ENCODE measurements around the gene BROX.
"Not testable (repeated sequence)": the region's sequence is repeated elsewhere in the genome, so short reads cannot be mapped to it uniquely, and the experiment has no call there.

The BROX gene

GRCh38 chr1:222732216-222733159 is 20.1 kb downstream of the BROX start:
- no peak for DNase-seq

GRCh38 chr1:222734740-222735139 is 22.4 kb downstream of the BROX start:
- no peak for DNase-seq

GRCh38 chr1:222736470-222736869 is 24.1 kb downstream of the BROX start:
- DNase-seq: no peak

GRCh38 chr1:222736972-222737371 is 24.6 kb downstream of the BROX start, which contains the start of gene FAM177B:
FAM177B (plus strand) TSS chr1:222737202; CDS start chr1:222746546, 9,344 bp downstream.
- DNase-seq: no peak

DNA sequence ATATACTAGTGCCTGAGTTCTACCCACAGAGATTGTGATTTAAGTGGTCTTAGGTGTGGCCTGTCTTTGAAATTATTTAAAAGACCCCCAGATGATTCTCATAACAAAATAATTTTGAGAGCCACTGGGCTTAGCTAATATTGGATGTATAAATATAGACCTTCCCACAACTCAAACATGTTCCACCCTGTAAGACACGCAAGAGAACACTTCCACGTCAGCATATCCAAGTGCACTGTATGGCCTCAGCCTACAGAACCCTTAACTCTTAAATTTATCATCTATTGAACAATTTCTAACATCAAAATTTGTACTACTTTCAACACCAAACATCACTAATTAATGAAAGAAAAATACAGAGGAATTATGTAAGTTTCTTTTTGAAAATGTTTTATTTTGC is 27.1 kb downstream of the BROX start:
- DNase-seq: no peak

GRCh38 chr1:222739929-222740328 is 27.6 kb downstream of the BROX start:
- no peak for DNase-seq

DNA sequence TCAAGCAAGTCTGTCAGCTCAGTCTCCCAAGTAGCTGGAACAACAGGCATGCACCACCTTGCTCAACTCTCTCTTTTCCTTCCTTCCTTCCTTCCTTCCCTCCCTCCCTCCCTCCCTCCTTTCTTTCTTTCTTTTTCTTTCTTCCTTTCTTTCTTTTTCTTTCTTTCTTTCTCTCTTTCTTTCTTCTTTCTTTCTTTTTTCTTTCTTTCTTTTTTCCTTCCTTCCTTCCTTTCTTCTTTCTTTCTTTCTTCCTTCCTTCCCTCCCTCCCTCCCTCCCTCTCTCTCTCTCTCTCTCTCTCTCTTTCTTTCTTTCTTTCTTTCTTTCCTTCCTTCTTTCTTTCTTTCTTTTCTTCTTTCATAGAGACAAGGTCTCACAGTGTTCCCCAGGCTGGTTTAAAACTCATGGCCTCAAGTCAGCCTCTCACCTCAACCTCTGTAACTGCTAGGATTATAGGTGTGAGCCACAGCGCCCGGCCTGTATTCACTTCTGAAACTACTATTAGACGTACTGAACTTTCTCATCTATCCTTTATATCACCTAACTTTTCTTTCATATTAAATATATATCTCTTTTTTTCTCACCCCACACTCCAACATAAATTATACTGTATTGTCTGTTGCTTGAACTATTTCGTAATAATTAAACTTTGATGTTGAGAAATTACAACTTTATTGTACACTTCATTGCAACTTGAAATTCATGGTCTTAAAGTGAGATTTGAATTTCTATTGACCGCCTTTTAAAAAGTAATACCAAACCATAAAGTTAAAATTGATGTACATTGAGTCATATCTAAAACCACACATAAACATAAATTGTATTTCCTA is 29.5 kb downstream of the BROX start:
- DNase-seq: not testable (repeated sequence)

- no peak for DNase-seq
Measured at GRCh38 chr1:222749927-222750326, 37.6 kb downstream of the BROX start.

- DNase-seq: no peak
Measured at GRCh38 chr1:222750651-222751050, 38.3 kb downstream of the BROX start.

DNA sequence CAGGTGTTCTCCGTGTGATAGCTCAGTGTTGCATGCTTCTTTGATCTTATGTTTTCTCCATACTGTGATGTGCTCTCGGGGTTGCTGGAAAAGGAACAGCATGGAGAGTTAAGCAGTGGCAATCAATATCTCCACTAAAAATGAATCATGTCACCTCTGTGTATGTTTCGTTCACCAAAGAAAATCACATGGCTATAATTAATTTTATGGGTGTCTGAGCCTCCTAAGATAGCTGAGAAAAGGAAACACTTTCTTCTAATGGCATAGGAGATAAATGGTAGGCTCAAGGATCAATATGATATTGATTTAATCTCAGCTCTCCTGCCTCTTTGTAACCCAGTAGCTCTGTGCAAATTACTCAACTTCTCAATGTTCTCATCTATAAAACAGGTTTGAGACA is 38.9 kb downstream of the BROX start:
- DNase-seq: no peak

- DNase-seq: no peak
Measured at GRCh38 chr1:222754366-222755139, 42.2 kb downstream of the BROX start.

GRCh38 chr1:222757646-222758268 is 45.4 kb downstream of the BROX start:
- no peak for DNase-seq

DNA sequence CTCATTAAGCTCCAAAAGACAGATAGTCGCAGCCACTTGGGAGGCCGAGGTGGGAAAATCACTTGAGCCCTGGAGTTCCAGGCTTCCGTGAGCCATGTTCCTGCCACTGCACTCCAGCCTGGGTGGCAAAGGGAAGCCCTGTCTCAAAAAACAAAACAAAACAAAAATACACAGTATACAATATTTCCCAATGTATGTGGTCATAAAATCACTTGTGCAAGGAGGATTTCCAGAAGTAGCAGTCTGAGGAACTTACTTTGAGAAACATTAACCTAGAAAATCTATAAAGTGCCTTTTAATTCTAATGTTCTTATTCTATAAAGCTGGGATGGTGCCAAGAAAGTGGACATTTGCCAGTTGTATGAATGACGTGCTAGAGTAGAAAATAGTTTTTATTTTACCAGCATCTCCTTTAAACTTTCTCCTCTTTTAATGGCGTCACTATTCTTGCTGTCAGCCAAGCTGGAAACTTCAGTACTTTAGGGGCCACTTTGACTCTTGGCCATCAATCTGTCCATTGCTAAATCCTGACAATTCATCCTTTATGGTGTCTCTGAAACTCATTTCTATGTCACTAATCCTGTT is 47.2 kb downstream of the BROX start:
- no peak for DNase-seq

DNA sequence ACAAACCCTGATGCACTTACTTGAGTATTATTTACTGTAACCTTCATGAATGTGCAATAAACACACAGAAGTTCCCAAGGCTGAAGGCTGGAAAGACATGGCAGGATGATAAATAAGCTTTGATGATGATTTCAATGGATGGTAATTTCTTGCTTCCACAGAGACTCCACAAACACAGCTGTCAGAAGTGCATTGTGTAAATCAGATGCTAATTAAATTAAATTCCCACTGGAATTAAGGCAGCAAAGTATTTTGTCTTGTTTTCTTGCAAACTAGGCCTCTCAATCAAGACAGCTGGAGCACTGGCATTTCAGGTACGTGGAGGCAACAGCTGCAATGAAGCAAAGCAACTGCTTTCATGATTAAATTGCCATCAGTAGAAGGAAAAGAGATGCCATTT is 48.7 kb downstream of the BROX start:
- DNase-seq: no peak

DNA sequence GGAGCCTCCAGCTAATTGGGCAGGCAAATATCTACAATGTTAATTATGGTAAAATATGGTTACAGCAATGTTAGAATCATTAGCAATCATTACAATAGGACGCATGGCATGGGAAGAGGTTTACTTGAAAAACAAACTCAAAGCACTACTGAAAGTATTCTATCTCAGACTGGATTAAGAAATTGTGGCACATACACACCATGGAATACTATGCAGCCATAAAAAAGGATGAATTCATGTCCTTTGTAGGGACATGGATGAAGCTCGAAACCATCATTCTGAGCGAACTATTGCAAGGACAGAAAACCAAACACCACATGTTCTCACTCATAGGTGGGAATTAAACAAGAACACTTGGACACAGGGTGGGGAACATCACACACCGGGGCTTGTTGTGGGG is 49.8 kb downstream of the BROX start:
- DNase-seq: not testable (repeated sequence)

- DNase-seq: no peak
Measured at GRCh38 chr1:222767152-222767571, 54.8 kb downstream of the BROX start.

DNA sequence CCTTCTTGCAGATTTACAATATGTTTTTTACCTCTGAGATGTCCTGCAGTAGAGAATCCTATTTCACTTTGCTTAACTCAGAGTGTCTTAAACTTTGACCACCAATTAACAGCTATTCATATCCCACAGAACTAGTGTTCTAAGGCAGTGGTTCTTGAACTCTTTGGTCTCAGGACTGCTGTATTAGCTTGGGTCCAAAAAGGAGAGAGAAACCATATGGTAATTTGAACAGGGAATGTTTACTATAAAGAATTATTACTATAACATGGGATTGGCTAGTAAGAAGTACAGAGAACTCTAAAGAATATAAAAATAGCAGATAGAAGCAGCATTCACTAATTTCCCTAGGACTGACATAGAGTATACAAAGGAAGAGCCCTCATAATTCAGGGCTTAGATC is 56.2 kb downstream of the BROX start:
- DNase-seq: no peak

- no peak for DNase-seq
Measured at GRCh38 chr1:222769181-222769580, 56.8 kb downstream of the BROX start.

DNA sequence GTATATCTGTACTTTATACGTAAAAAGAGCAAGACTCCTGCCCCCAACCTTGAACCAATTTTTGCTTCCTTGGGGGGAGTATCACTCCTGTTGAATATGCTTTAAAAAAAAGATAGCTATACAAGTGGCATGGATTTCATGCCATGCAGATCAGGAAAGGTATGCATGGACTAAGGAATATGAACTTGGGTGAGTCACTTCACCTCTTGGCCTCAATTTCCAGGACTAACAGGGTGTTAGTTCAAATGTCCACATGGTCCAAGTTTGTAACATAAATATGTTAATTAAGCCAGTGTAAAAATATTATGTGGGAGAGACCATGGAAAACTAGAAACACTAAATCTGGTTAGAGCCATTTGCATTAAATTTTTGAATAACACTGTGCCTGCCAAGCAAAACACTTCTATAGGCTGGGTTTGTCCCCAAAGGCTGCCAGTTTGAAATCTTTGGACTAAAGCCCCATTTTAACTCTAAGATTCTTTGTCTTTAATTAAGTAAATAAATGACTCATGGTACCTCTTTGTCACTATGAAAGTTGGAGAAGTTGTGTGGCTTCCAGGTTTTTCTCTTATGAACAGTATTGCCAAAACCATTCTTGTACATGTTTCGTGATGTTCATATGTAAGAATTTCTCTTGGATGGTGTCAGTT is 57.7 kb downstream of the BROX start:
- no peak for DNase-seq

- no peak for DNase-seq
Measured at GRCh38 chr1:222772996-222773379, 60.6 kb downstream of the BROX start.

- no peak for DNase-seq
Measured at GRCh38 chr1:222777463-222777862, 65.1 kb downstream of the BROX start.

GRCh38 chr1:222777977-222778376 is 65.6 kb downstream of the BROX start:
- no peak for DNase-seq
